SK-N-SH treated with all-trans-retinoic acid at 6 μM for 48 hours (cell line): ENCODE measurements around the gene L1CAM.

Experiments
- ARNTL ChIP-seq: fragments of 450-650 bp; formaldehyde crosslinking; IDR thresholded peaks from 2 replicates; pipeline ENCODE4 v1.5.0; 2020; ENCODE audit warnings: low read depth, mild to moderate bottlenecking, moderate library complexity, borderline replicate concordance
- CREB5 ChIP-seq: fragments of 250-450 bp; sonication (Bioruptor Pico); IDR thresholded peaks from 2 replicates; pipeline ENCODE4 v1.5.1; 2020; ENCODE audit warnings: low read depth, mild to moderate bottlenecking, moderate library complexity
- CSDC2 ChIP-seq: fragments of 250-450 bp; sonication (Bioruptor Pico); IDR thresholded peaks from 2 replicates; pipeline ENCODE4 v1.5.0; 2020; ENCODE audit warnings: mild to moderate bottlenecking, moderate library complexity
- PATZ1 ChIP-seq: fragments of 250-450 bp; sonication (Bioruptor Pico); IDR thresholded peaks from 2 replicates; pipeline ENCODE4 v1.8.0; 2020; ENCODE audit warnings: mild to moderate bottlenecking, moderate library complexity, borderline replicate concordance
- RARB ChIP-seq: fragments of 250-450 bp; sonication (Bioruptor Pico); IDR thresholded peaks from 2 replicates; pipeline ENCODE4 v1.8.0; 2021; ENCODE audit warnings: mild to moderate bottlenecking, moderate library complexity
- ZFP3 ChIP-seq: fragments of 250-450 bp; sonication (Bioruptor Pico); IDR thresholded peaks from 2 replicates; pipeline ENCODE4 v1.5.0; 2020; ENCODE audit warnings: mild to moderate bottlenecking, moderate library complexity
- ZFP30 ChIP-seq: fragments of 450-650 bp; formaldehyde crosslinking; IDR thresholded peaks from 2 replicates; pipeline ENCODE4 v1.5.0; 2022; ENCODE audit warnings: mild to moderate bottlenecking, moderate library complexity

GRCh38 chrX:153921070-153921469 lies 35.1 kb upstream of the L1CAM start:
- TF ChIP-seq CREB5 (CRISPR knock-in tag) (no peak), ARNTL (CRISPR knock-in tag) (no peak), CSDC2 (no peak), PATZ1 (CRISPR knock-in tag) (no peak), ZFP30 (CRISPR knock-in tag) (no peak), RARB (no peak), ZFP3 (no peak)
